Measurements from ENCODE around the gene ABCA4.

The ABCA4 gene

GRCh38 chr1:94122201-94122970 lies 1.4 kb upstream of the ABCA4 start:
- no peak for DNase-seq (ENCODE audit: low read depth)

- DNase-seq (ENCODE audit: low read depth): no peak
These were observed 468 bp upstream of the ABCA4 start for GRCh38 chr1:94121411-94121821.

GRCh38 chr1:94120570-94120901 lies 412 bp downstream of the ABCA4 start:
- DNase-seq (ENCODE audit: low read depth): no peak

DNA sequence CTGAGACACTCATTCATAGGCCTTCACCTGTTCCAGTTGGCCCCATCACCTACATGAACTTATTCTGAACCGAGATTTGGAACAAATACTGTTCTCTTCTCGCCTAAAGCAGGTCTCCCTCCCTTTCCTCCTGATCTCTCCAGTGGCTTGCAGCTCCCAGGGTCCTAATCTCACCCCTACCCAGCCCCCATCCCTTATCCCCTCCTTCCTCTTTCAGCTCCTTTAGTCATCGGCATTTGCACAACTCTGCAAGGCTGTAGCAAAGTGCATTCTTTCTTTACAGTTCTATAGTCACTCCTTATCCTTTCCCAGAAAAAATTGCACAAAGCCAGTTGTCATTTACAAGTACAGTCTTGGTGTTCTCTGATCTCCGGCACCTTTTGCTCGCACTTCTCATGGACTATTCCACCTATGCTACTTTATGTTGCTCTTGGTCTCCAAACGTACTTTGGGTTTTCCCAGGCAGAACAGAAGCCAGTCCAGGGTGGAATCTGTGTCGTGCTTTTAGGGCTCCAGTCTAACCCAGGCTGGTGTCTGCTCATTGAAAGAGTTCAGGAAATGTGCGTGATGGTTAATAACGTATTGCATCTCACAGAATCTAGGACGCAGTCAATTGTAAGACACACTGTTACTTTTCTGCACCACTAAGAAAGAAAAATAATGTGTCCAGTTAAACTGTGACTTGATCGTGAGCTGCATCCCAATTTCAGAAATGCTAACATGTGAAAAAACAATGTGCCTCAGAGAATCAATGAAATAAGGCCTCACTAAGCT lies 965 bp downstream of the ABCA4 start:
- no peak for DNase-seq (ENCODE audit: low read depth)

GRCh38 chr1:94119306-94119705 lies 1.6 kb downstream of the ABCA4 start:
- DNase-seq (ENCODE audit: low read depth): no peak

GRCh38 chr1:94118471-94118870 lies 2.5 kb downstream of the ABCA4 start:
- no peak for DNase-seq (ENCODE audit: low read depth)

GRCh38 chr1:94118013-94118412 lies 2.9 kb downstream of the ABCA4 start:
- DNase-seq (ENCODE audit: low read depth): no peak

- no peak for DNase-seq (ENCODE audit: low read depth)
These were observed 3.6 kb downstream of the ABCA4 start for GRCh38 chr1:94117259-94117851.

DNA sequence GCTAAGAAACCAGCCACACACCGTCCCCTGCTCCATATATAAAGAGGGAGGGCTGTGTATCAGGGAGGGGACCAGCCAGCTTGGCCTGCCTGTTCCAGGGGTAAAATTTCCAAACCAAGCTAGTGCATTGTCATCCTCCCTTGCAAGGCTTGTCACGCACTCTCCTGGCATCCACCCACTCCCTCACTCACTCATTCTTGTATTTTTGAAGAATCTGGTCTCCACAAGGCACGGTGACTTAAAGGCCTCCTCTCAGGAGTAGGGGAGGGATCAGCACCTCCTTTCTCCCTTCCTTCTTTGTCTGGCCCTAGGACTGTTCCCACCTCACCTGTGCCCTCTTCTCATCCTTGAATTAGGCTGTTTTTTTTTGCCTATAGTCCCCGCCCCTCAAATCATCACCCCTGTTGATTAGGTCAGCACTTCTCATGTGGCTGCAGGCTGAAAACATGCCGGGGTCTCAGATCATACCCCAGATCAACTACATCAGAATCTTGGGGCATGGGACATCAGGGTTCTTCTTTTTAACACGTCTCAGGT lies 5.0 kb downstream of the ABCA4 start:
- DNase-seq (ENCODE audit: low read depth): no peak

- DNase-seq (ENCODE audit: low read depth): no peak
These were observed 5.6 kb downstream of the ABCA4 start for GRCh38 chr1:94115254-94115899.

GRCh38 chr1:94113589-94114226 lies 7.2 kb downstream of the ABCA4 start:
- DNase-seq (ENCODE audit: low read depth): no peak

DNA sequence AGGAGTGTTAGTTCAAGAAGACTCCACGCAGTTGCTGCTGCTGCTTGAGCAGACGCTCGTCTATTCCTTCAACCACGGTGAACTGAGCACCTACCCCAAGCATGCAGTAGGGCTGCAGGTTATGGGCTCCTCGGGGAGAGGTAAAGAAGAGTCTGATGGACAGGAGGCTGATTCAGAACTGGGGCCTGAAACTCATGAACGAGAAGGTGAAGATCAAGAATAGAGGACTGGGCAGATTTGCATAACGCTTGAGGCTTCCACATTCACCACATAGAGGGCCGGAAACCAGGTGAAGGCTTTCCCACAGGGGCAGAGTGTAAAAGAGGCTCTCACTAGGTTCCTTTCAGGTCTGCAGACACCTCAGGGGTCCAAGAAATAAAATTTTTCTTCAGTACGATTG lies 9.1 kb downstream of the ABCA4 start:
- DNase-seq (ENCODE audit: low read depth): no peak

DNA sequence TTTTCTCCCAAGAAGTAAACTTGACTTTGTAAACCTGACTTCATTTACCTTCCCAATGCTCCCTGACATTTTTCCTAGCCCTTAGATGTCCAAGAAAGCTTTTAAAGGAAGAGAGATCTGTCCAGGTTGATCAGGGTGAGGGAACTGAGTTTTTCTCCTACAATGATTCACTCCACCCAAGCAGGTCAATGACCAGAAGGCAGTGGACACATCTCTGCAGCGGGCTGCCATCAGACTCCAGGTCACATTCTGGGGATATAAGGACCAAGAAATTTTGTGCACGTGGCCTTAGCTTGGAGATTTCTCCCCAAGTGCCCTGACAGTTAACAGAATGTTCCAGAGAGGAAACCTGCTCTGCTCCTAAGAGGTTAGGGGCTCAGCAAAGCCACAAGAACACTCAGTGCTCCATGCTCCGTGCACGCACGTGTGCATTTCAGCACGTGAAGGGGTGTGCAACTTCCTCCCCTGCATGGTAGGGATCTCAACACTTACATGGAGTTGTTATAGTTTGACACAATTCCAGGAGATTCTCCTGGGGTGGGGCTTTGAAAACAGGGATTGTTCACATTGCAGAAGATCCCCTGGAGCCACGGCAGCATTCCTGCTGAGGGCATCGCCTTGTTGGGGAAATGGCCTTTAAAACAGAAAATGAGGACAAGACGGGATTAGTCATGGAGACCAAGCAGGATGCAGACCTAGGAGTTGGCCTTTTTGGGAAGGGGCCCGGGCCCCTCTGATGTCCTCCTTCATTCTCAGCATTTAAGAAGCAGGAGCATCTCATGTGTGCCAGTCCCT lies 9.8 kb downstream of the ABCA4 start:
- no peak for DNase-seq (ENCODE audit: low read depth)

GRCh38 chr1:94110021-94110761 lies 10.8 kb downstream of the ABCA4 start:
- DNase-seq (ENCODE audit: low read depth): no peak

- no peak for DNase-seq (ENCODE audit: low read depth)
These were observed 11.5 kb downstream of the ABCA4 start for GRCh38 chr1:94109478-94109877.

- DNase-seq (ENCODE audit: low read depth): no peak
These were observed 13.8 kb downstream of the ABCA4 start for GRCh38 chr1:94107141-94107540.

GRCh38 chr1:94106716-94107115 lies 14.2 kb downstream of the ABCA4 start:
- no peak for DNase-seq (ENCODE audit: low read depth)

DNA sequence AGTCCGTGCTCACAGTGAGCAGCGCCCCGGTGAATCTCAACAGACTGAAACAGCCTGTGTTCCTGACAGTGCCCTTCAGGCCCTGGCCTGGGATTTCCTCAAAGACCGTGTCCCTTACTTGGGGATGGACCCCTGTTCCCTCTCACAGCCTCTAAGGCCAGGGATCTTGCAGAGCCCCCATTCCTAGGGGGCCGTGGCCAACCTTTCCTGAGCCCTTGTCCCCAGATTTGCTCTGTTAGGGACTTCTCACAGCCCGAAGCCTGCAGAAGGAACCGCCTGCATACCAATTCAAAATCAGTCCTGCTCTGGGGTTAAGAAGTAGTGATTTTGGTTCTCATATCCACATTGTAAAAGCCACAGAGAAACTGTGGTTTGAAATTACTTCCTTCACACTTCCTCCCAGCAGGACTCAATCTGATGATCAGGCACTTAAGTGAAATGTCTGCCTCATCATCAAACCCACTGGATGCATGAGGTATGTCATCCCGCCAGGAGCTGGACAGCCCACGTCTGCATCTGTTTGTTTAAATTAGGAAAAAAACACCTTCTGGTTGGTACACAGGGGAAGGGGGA lies 14.9 kb downstream of the ABCA4 start:
- DNase-seq (ENCODE audit: low read depth): no peak

GRCh38 chr1:94105581-94105952 lies 15.4 kb downstream of the ABCA4 start:
- DNase-seq (ENCODE audit: low read depth): no peak
